ENCODE results near the gene SLC1A2.

Gene SLC1A2

GRCh38 chr11:35347173-35347878, 72.0 kb downstream of the SLC1A2 start:
- H3K4me3 ChIP-seq (ENCODE audit: low read length): no peak overlapping the region
- TF ChIP-seq CTCF (conservative IDR thresholded peaks at IDR 0.05; ENCODE audit: low read depth, low read length): no peak
- DNase-seq (ENCODE audit: low read depth): no peak

DNA sequence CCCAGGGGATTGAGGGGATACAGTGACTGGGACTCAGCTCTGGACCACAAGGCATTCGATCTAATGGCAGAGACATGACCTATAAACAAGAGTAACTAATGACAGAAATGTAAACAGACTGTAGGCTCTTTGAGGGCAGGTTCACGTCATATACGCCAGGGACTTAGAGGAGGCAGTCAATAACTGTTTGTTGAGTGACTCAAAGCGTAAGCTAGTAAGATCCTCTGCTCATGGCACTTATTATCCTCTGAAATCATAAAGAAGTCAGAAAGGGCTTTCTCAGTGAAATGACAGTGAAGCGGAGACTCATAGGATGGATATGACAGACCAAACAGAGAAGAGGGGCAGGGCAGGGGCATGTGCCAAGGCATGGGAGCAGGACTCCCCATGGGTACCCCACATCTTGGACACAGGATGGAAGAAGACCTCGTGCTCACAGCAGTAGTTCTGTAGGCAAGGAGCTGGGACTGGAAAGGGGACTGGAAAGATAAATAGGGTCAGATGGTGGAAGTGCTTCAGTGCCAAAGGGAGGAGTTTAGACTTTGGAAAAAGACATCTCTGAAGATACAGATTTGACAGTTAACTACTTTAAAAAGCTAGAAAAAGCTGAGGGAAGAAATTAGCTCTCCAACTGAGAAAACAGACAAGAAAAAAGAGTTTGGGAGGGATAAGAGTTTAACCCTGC, 72.7 kb downstream of the SLC1A2 start:
- DNase-seq (ENCODE audit: low read depth): no peak
- no peak for TF ChIP-seq CTCF (conservative IDR thresholded peaks at IDR 0.05; ENCODE audit: low read depth, low read length)
- H3K4me3 ChIP-seq (ENCODE audit: low read length): no peak overlapping the region

DNA sequence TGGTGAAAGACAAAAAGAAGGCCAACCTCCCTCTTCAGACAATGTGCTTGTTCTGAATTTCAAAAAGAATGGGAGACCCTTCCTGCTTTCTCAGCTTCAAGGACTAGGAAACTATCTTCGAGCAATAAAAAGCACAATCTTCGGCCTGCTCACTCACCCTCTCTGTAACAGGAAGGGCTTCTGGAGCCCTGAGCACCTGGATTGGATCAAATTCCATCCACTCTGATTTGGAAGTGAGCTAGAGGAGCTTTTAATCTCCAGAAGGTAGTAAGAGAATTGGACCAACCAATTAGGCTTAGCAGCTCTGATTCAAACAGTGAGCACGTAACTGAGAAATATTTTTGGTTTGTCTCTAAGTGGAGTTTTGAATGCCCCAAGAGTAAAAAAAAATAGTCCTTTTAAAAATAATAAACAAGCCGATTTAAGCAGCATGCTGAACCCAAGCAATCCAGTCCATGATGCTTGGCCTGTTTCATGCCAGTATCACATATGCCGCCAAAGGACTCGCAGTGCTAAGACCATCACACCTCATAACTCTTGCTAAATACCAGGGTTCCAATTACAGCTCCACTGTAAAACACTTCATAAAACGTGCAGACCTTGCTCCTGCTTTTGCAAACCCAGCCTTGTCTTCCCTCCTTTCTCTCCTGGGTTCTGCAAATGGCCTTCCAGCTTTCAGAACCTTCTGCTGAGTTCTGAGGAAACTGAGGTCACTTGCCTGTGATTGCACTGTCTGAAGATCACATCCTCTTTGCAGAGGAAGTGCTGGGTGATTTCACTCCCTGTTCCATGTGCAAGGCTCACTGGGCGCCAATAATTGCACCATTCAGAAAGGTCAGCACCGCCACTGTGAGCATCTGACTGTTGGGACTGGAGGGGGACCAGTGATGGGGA, 74.4 kb downstream of the SLC1A2 start:
- no peak for TF ChIP-seq CTCF (conservative IDR thresholded peaks at IDR 0.05; ENCODE audit: low read depth, low read length)
- no peak for DNase-seq (ENCODE audit: low read depth)
- no peak overlapping the region for H3K4me3 ChIP-seq (ENCODE audit: low read length)

DNA sequence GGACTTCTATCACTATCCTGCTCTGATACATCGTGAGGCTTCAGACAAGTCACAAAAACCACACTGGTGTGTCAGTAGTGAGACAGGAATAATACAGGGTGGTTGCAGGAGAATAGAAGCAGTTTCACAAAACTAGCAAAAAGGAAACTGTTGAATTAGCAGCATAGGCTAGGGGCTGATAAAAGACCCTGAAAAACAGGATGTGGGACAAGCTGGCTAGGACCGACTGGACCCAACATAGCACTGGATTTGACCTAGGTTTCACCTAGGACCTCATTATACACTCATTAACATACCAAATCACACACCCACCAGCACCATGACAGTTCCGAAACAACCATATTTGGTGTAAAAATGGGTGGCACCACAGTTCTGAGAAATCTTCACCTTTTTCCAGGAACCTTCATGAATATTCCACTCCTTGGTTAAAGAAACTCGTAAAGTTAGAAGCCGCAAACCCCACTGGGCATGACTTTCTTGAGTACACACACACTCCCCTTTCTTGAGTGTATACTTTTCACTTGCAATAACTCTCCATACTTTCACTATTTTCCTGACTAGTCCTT, 76.2 kb downstream of the SLC1A2 start:
- no peak overlapping the region for H3K4me3 ChIP-seq (ENCODE audit: low read length)
- no peak for TF ChIP-seq CTCF (conservative IDR thresholded peaks at IDR 0.05; ENCODE audit: low read depth, low read length)
- DNase-seq (ENCODE audit: low read depth): no peak

DNA sequence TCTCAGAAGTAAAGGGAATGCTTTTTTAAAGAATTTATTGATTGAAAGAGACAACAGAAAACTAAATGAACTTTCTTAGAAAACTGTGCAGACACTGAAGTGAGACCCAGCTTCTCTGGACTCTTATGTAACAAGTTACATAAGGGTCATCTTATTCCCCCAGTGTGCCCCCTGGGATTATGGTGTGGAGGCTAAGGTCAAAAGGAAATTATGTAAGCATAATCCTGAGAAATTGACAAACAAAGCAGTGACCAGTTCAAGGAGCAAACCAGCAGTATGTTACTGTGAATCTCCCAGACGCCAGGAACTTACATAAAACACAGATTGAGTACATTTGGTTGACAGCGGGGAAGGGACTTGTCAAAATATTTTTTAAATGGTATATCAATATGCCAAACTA, 78.6 kb downstream of the SLC1A2 start:
- DNase-seq (ENCODE audit: low read depth): no peak

GRCh38 chr11:35340071-35340470, 79.3 kb downstream of the SLC1A2 start:
- no peak for DNase-seq (ENCODE audit: low read depth)
- no peak overlapping the region for H3K4me3 ChIP-seq (ENCODE audit: low read length)
- TF ChIP-seq CTCF (conservative IDR thresholded peaks at IDR 0.05; ENCODE audit: low read depth, low read length): no peak

More for the DNA sequence above, 78.6 kb downstream of the SLC1A2 start:
- TF ChIP-seq CTCF (conservative IDR thresholded peaks at IDR 0.05; ENCODE audit: low read depth, low read length): no peak
- no peak overlapping the region for H3K4me3 ChIP-seq (ENCODE audit: low read length)
